CD4-positive, alpha-beta T cell treated with Interleukin-21 for 1 hour (primary cell): ENCODE data around the gene THPO.
A peak's percentile ranks its signal among the peaks of the same experiment; 100 is the strongest.
"Not testable (repeated sequence)": the region's sequence is repeated elsewhere in the genome, so short reads cannot be mapped to it uniquely, and the experiment has no call there.

Source experiments
- DNase-seq: peaks from one replicate; pipeline ENCODE4 v3.0.0-alpha.2; 2020

The THPO gene

GRCh38 chr3:184347321-184348056, 30.5 kb downstream of the THPO start:
- no peak for DNase-seq

GRCh38 chr3:184346480-184347190, 31.4 kb downstream of the THPO start:
- DNase-seq, result no peak

- peak; percentile 9 for DNase-seq
Observed at GRCh38 chr3:184345317-184346144, 32.5 kb downstream of the THPO start.

- no peak for DNase-seq
Observed at GRCh38 chr3:184344579-184345316, 33.3 kb downstream of the THPO start.

- DNase-seq, result no peak
Observed at GRCh38 chr3:184343200-184343876, 34.7 kb downstream of the THPO start.

- DNase-seq, result no peak
Observed at GRCh38 chr3:184341925-184342324, 36.1 kb downstream of the THPO start.

- DNase-seq, result not testable (repeated sequence)
Observed at GRCh38 chr3:184339451-184340135, 38.4 kb downstream of the THPO start.

- no peak for DNase-seq
Observed at GRCh38 chr3:184339001-184339400, 39.0 kb downstream of the THPO start.

- peak; percentile 37 for DNase-seq
Observed at GRCh38 chr3:184338511-184338945, 39.5 kb downstream of the THPO start.

- DNase-seq, result no peak
Observed at GRCh38 chr3:184337981-184338380, 40.0 kb downstream of the THPO start.

GRCh38 chr3:184337399-184337714, 40.6 kb downstream of the THPO start, which contains the start of gene FAM131A:
FAM131A (plus strand) TSS chr3:184337600; CDS start chr3:184337631, 31 bp downstream.
- DNase-seq, result no peak

- no peak for DNase-seq
Observed at GRCh38 chr3:184336547-184337398, 41.2 kb downstream of the THPO start.

GRCh38 chr3:184335661-184336546, 42.1 kb downstream of the THPO start:
- DNase-seq, result peak; percentile 90

- DNase-seq, result no peak
Observed at GRCh38 chr3:184335291-184335660, 42.7 kb downstream of the THPO start.

GRCh38 chr3:184334470-184335158, 43.4 kb downstream of the THPO start:
- peak; percentile 40 for DNase-seq

- no peak for DNase-seq
Observed at GRCh38 chr3:184333700-184334099, 44.3 kb downstream of the THPO start.

- DNase-seq, result no peak
Observed at GRCh38 chr3:184333190-184333589, 44.8 kb downstream of the THPO start.

GRCh38 chr3:184332370-184333090, 45.5 kb downstream of the THPO start:
- DNase-seq, result no peak
